ENCODE data around the gene PLXNA4.
"Not testable (repeated sequence)": the region's sequence is repeated elsewhere in the genome, so short reads cannot be mapped to it uniquely, and the experiment has no call there.

The PLXNA4 gene

GRCh38 chr7:132390705-132391104 lies 185.6 kb downstream of the PLXNA4 start:
- TF ChIP-seq CTCF (IDR thresholded peaks at IDR 0.05; ENCODE audit: extremely low read depth, missing control alignments): no peak
- no peak for DNase-seq (ENCODE audit: low spot score)

- DNase-seq (ENCODE audit: low spot score): not testable (repeated sequence)
Observed at GRCh38 chr7:132390049-132390448, 186.2 kb downstream of the PLXNA4 start.

DNA sequence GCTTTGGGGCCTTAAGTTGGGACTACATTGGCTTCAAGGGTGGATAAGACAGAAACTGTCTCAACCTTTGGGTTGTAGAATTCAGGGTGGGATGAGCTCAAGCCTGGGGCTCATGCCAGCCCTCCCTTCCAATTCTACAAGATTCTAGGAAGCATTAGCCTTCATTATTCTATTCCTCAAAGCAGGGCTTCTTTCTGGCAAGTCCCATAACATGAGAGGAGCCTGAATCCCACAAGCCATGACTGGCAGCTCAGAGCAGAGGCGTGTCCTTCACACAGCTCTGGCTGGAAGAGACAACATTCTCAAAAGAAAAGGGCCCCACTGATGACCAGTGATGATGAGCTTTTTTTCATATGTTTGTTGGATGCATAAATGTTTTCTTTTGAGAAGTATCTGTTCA lies 187.6 kb downstream of the PLXNA4 start:
- no peak for TF ChIP-seq CTCF (IDR thresholded peaks at IDR 0.05; ENCODE audit: extremely low read depth, missing control alignments)
- DNase-seq (ENCODE audit: low spot score): no peak

DNA sequence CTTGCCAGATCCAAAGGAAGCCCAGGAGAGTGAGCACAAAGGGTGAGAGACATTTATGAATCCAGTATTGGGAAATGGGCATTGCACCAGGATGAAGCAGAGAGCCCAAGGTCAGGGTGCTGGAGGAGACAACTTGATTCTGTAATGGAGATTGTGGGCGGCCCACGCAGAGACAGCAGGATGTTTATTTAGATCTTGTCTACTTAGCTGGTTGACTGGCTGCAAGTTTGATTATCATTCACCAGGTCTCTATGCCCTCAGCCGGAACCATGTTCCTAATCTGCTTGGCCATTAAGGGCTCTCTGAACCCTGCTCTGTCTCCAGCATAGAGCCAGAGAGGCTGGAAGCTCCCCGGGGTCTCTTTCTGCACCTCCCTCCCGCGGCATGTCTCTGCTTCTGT lies 188.7 kb downstream of the PLXNA4 start:
- no peak for TF ChIP-seq CTCF (IDR thresholded peaks at IDR 0.05; ENCODE audit: extremely low read depth, missing control alignments)
- DNase-seq (ENCODE audit: low spot score): no peak

DNA sequence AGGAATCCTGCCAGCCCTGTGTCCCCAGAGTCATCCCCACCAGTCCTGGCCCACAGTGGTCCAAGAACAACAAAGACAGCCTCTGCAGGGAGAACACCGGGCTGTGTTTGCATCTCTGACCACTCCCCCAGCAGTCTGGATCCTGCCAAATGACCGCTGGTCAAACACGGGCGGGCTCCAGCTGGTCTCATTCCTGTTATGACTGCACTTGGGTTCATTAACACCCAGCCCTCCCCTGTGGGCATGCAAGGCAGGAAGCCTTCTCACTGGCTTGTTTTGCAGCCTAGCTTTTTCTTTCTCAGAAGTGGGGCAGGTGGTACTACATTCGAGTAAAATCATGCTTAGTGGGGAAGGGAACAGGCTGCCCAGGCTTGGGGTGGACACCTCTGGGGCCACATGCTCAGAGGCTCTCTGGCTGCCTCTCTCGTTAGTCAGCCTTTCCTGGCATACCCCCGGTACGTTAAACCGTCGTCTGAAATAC lies 190.0 kb downstream of the PLXNA4 start:
- no peak for TF ChIP-seq CTCF (IDR thresholded peaks at IDR 0.05; ENCODE audit: extremely low read depth, missing control alignments)
- DNase-seq (ENCODE audit: low spot score): no peak

DNA sequence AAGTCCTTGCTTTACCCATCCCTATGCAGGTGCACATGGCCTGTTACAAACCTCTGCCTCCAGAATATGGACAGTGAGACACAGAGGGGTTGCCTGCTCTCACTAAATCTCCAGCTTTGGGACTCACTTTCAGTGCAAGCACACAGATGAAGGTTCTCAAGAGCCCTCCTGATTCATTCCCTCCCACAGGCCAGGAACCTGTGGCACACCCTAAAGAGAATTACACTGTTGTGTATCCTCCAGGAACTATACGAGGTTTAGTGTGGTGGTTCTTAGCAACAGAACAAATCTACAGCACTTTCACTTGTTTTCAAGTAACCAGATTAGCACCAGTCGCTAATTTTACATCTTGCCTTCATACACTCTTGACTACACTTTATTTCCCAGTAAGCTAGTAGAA lies 192.3 kb downstream of the PLXNA4 start:
- DNase-seq (ENCODE audit: low spot score): no peak
- TF ChIP-seq CTCF (IDR thresholded peaks at IDR 0.05; ENCODE audit: extremely low read depth, missing control alignments): no peak

DNA sequence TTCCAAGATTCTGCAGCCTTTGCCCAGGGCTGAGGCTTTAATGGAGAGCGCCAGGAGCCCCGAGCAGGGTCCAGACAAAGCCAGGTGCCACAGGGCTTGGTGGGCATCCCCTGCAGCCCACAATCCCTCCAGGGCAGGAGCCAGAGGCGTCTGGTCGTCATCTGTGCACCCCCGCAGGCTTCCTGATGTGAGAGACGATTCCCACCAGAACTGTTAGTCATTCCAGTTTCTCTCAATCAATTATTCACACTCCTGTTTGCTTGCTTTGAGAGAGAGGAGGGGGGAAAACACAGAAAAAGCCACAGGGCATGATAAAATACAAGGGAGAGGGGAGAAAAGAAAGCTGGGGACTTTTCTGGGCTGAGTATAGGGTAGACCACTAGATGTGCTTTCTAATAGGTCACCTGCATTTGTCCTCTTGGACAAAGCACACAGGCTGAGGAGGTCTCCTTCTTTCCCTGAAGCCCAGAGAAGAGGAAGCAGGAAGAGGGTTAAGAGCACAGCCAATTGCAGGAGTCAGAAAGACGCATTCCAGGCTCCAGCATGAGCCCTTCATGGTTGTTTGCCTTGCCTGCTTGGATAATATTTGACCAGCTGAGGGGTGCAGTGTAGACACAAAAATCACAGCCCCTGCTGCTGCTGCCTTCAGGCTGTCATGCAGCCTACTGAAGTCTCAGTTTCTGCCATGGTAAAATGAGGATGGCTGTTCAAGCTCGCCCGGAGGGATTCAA lies 194.4 kb downstream of the PLXNA4 start:
- no peak for DNase-seq (ENCODE audit: low spot score)
- no peak for TF ChIP-seq CTCF (IDR thresholded peaks at IDR 0.05; ENCODE audit: extremely low read depth, missing control alignments)

DNA sequence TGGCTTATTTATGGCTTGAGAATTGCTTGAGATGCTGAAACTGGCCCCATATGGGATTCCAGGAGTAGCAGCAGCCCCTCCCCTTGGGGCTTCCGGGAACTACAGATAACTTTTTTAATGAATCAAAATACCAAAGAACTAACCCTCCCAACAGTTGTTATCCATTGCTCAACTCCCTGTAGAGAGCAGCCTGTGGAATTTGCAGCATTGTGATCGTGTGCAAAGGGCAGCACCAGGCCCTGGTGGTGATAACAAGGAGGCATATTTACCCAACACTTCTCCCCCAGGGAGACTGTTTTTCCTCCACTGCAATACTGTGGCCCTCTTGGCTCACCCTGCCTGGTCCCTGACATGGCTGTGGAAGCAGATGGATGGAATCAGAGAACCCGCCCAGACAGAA lies 196.2 kb downstream of the PLXNA4 start:
- DNase-seq (ENCODE audit: low spot score): no peak
- no peak for TF ChIP-seq CTCF (IDR thresholded peaks at IDR 0.05; ENCODE audit: extremely low read depth, missing control alignments)

Data from GM20000 (cell line).